OCI-LY3 (cell line): ENCODE results near the gene AMOT.

Source experiments
- H2AFZ ChIP-seq: fragments of 200-600, 300-600 bp; shearing (Covaris generic); 2 replicates; pipeline ENCODE4 v1.6.0; 2014; ENCODE audit warnings: antibody characterized with exemption, low read depth, low read length
- H3K27ac ChIP-seq: fragments of 200-600, 300-600 bp; sonication (generic); 2 replicates; pipeline ENCODE4 v1.5.1; 2014; ENCODE audit warnings: mild to moderate bottlenecking, low read length, moderate library complexity, mixed read lengths
- H3K27me3 ChIP-seq: fragments of 200-600, 300-600 bp; sonication (generic); 2 replicates; pipeline ENCODE4 v1.6.1; 2014; ENCODE audit warnings: low read depth, low read length, mixed read lengths
- H3K36me3 ChIP-seq: fragments of 200-600, 300-600 bp; sonication (generic); replicated peaks from 2 replicates; pipeline ENCODE3; 2014; ENCODE audit warnings: low read depth, low read length, mixed read lengths
- H3K4me1 ChIP-seq: fragments of 300-600, 200-600 bp; sonication (generic); 2 replicates; pipeline ENCODE4 v1.6.1; 2014; ENCODE audit warnings: low read length, mixed read lengths
- H3K4me2 ChIP-seq: fragments of 200-600, 300-600 bp; sonication (generic); 2 replicates; pipeline ENCODE4 v1.6.1; 2014; ENCODE audit warnings: low read length, mixed read lengths
- H3K4me3 ChIP-seq: fragments of 300-600, 200-600 bp; sonication (generic); 2 replicates; pipeline ENCODE4 v1.5.1; 2014; ENCODE audit warnings: antibody characterized with exemption, mild to moderate bottlenecking, low read length, moderate library complexity
- H3K79me2 ChIP-seq: fragments of 300-600, 200-600 bp; shearing (Covaris generic); 2 replicates; pipeline ENCODE4 v1.6.1; 2014; ENCODE audit warnings: mild to moderate bottlenecking, low read length, mixed read lengths
- H3K9ac ChIP-seq: fragments of 300-600, 200-600 bp; shearing (Covaris generic); 2 replicates; pipeline ENCODE4 v1.6.0; 2014; ENCODE audit warnings: mild to moderate bottlenecking, low read length, moderate library complexity
- H3K9me3 ChIP-seq: fragments of 200-600, 300-600 bp; shearing (Covaris generic); 2 replicates; pipeline ENCODE4 v1.6.1; 2014; ENCODE audit warnings: low read length, mixed read lengths; ENCODE audit not compliant: insufficient read depth
- H4K20me1 ChIP-seq: fragments of 200-600, 300-600 bp; sonication (generic); 2 replicates; pipeline ENCODE4 v1.6.1; 2016; ENCODE audit warnings: low read length, mixed read lengths; ENCODE audit not compliant: insufficient read depth
- EZH2phosphoT487 ChIP-seq: fragments of 200-600 bp; shearing (Covaris generic); IDR thresholded peaks from 2 replicates; pipeline ENCODE4 v1.6.1; 2018; ENCODE audit warnings: antibody characterized with exemption, mixed run types, low read depth
- TF ChIP-seq, protein P1 (sequence below): fragments of 200-600, 300-600 bp; sonication (generic); IDR thresholded peaks from 2 replicates; pipeline ENCODE4 v1.5.1; 2014; ENCODE audit warnings: antibody characterized with exemption, low read length, low read depth

Gene AMOT

GRCh38 chrX:112785344-112785743 is 55.3 kb downstream of the AMOT start:
- no peak overlapping the region for H2AFZ ChIP-seq
- H3K4me1 ChIP-seq: peaks cover 14% of the 10 kb centered on the region
- H3K27me3 ChIP-seq: no peaks in the 10 kb centered on the region
- H3K9ac ChIP-seq: no peak overlapping the region
- no peak for TF ChIP-seq EZH2phosphoT487
- TF ChIP-seq, protein P1, sequence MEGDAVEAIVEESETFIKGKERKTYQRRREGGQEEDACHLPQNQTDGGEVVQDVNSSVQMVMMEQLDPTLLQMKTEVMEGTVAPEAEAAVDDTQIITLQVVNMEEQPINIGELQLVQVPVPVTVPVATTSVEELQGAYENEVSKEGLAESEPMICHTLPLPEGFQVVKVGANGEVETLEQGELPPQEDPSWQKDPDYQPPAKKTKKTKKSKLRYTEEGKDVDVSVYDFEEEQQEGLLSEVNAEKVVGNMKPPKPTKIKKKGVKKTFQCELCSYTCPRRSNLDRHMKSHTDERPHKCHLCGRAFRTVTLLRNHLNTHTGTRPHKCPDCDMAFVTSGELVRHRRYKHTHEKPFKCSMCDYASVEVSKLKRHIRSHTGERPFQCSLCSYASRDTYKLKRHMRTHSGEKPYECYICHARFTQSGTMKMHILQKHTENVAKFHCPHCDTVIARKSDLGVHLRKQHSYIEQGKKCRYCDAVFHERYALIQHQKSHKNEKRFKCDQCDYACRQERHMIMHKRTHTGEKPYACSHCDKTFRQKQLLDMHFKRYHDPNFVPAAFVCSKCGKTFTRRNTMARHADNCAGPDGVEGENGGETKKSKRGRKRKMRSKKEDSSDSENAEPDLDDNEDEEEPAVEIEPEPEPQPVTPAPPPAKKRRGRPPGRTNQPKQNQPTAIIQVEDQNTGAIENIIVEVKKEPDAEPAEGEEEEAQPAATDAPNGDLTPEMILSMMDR: no peak
- H4K20me1 ChIP-seq: no peaks in the 10 kb centered on the region
- peaks cover 15% of the 10 kb centered on the region for H3K36me3 ChIP-seq
- no peaks in the 10 kb centered on the region for H3K9me3 ChIP-seq
- H3K27ac ChIP-seq: no peak overlapping the region
- H3K4me3 ChIP-seq: no peak overlapping the region
- H3K79me2 ChIP-seq: no peaks in the 10 kb centered on the region
- H3K4me2 ChIP-seq: no peak overlapping the region

- H3K9me3 ChIP-seq: no peaks in the 10 kb centered on the region
- H3K4me2 ChIP-seq: no peak overlapping the region
- H3K79me2 ChIP-seq: no peaks in the 10 kb centered on the region
- H3K36me3 ChIP-seq: peaks cover 11% of the 10 kb centered on the region
- no peak overlapping the region for H3K27ac ChIP-seq
- H4K20me1 ChIP-seq: no peaks in the 10 kb centered on the region
- H3K9ac ChIP-seq: no peak overlapping the region
- no peak overlapping the region for H3K4me3 ChIP-seq
- H3K4me1 ChIP-seq: peaks cover 14% of the 10 kb centered on the region
- no peak overlapping the region for H2AFZ ChIP-seq
- TF ChIP-seq, protein P1: no peak
- no peak for TF ChIP-seq EZH2phosphoT487
- H3K27me3 ChIP-seq: no peaks in the 10 kb centered on the region
Observed at GRCh38 chrX:112784692-112785091, 55.9 kb downstream of the AMOT start.

GRCh38 chrX:112779139-112779538 is 61.5 kb downstream of the AMOT start:
- Histone ChIP-seq H3K4me2 (no peak overlapping the region), H3K9ac (no peak overlapping the region), H3K9me3 (no peaks in the 10 kb centered on the region), H3K4me3 (no peak overlapping the region), H3K79me2 (no peaks in the 10 kb centered on the region), H3K27me3 (no peaks in the 10 kb centered on the region), H3K4me1 (no peaks in the 10 kb centered on the region), H4K20me1 (no peaks in the 10 kb centered on the region), H3K36me3 (peaks cover 21% of the 10 kb centered on the region), H2AFZ (no peak overlapping the region), H3K27ac (no peak overlapping the region)
- TF ChIP-seq, protein P1: no peak
- no peak for TF ChIP-seq EZH2phosphoT487

DNA sequence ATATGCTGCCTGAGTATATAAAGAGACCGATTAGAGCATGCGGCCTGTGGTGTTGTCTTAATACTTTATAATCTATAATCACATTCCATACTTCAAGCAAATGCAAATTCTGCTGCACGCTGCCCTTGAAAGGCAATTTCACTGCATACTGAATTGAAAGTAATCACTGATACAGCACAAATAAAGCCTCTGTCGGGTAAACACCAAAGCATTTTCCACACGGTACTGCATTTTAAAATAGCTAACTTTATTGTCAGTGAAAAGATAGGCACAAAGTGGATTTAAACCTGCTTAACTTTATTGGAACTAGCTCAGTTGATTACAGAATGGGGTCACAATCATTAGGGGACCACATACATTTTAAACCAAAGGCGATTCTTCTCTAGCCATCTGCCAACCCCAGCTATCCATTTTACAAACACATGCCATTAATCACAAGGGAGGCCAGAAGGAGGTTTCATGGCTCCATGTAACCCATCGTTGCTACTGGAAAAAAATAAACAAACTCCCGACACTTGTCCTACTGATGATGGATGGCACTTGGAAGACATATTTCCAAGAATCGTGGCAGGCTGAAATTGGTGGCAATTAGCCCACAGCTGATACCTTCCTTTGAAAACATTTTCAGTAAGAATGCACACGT is 65.9 kb downstream of the AMOT start:
- Histone ChIP-seq H3K27ac (no peak overlapping the region), H3K79me2 (no peaks in the 10 kb centered on the region), H4K20me1 (no peaks in the 10 kb centered on the region), H3K4me1 (no peaks in the 10 kb centered on the region), H3K36me3 (peaks cover 12% of the 10 kb centered on the region), H3K4me2 (no peak overlapping the region), H2AFZ (no peak overlapping the region), H3K9ac (no peak overlapping the region), H3K27me3 (no peaks in the 10 kb centered on the region), H3K9me3 (no peaks in the 10 kb centered on the region), H3K4me3 (no peak overlapping the region)
- TF ChIP-seq, protein P1: no peak
- no peak for TF ChIP-seq EZH2phosphoT487
